ENCODE data around the gene EXOC3L4.

Gene EXOC3L4

DNA sequence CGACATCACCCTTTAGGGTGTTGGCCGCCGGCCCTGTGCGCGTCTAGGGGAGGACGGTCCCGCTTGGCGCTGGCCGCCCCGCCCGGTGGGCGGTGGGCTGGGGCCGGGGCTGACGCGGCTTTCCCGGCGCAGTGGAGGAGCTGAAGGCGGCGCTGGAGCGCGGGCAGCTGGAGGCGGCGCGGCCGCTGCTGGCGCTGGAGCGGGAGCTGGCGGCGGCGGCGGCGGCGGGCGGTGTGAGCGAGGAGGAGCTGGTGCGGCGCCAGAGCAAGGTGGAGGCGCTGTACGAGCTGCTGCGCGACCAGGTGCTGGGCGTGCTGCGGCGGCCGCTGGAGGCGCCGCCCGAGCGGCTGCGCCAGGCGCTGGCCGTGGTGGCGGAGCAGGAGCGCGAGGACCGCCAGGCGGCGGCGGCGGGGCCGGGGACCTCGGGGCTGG, 32.4 kb downstream of the EXOC3L4 start:
- Histone ChIP-seq H3K4me3 (ENCODE audit: low read depth, low read length) (no peak overlapping the region), H3K36me3 (ENCODE audit: control insufficient read depth in 2 of 2, insufficient read depth in 1 of 2, low read length in 2 of 2) (peaks cover 0 to 4% of the 10 kb centered on the region in 2 experiments; a peak in 1 of 3 replicates), H3K27ac (ENCODE audit: extremely low read depth, low read depth, low read length) (no peak overlapping the region), H3K9me3 (ENCODE audit: control insufficient read depth, insufficient read depth, low read depth, low read length) (no peaks in the 10 kb centered on the region), H3K4me1 (ENCODE audit: control insufficient read depth, insufficient read depth, low read length) (peaks cover 18% of the 10 kb centered on the region)
- TF ChIP-seq ZNF214 (tag by site-specific recombination; IDR thresholded peaks at IDR 0.05; ENCODE audit: borderline replicate concordance): no peak
- TF ChIP-seq WT1 (tag by site-specific recombination; IDR thresholded peaks at IDR 0.05): no peak
- TF ChIP-seq ZNF837 (tag by site-specific recombination; IDR thresholded peaks at IDR 0.05): no peak
- no peak for TF ChIP-seq ZSCAN16 (tag by site-specific recombination; IDR thresholded peaks at IDR 0.05)
- no peak for TF ChIP-seq GLIS1 (tag by site-specific recombination; IDR thresholded peaks at IDR 0.05)
- no peak for TF ChIP-seq SCRT1 (tag by site-specific recombination; IDR thresholded peaks at IDR 0.05; ENCODE audit: borderline replicate concordance)
- no peak for TF ChIP-seq ZNF529 (tag by site-specific recombination; IDR thresholded peaks at IDR 0.05; ENCODE audit: insufficient replicate concordance)
- POLR2A ChIA-PET: no interaction called here
- CTCF ChIA-PET: interaction anchor here (0.5 kb wide), 1 partner anchor 50 kb away, joined by 6 read pairs; no protein-coding TSS in a partner anchor

- TF ChIP-seq, protein P1, sequence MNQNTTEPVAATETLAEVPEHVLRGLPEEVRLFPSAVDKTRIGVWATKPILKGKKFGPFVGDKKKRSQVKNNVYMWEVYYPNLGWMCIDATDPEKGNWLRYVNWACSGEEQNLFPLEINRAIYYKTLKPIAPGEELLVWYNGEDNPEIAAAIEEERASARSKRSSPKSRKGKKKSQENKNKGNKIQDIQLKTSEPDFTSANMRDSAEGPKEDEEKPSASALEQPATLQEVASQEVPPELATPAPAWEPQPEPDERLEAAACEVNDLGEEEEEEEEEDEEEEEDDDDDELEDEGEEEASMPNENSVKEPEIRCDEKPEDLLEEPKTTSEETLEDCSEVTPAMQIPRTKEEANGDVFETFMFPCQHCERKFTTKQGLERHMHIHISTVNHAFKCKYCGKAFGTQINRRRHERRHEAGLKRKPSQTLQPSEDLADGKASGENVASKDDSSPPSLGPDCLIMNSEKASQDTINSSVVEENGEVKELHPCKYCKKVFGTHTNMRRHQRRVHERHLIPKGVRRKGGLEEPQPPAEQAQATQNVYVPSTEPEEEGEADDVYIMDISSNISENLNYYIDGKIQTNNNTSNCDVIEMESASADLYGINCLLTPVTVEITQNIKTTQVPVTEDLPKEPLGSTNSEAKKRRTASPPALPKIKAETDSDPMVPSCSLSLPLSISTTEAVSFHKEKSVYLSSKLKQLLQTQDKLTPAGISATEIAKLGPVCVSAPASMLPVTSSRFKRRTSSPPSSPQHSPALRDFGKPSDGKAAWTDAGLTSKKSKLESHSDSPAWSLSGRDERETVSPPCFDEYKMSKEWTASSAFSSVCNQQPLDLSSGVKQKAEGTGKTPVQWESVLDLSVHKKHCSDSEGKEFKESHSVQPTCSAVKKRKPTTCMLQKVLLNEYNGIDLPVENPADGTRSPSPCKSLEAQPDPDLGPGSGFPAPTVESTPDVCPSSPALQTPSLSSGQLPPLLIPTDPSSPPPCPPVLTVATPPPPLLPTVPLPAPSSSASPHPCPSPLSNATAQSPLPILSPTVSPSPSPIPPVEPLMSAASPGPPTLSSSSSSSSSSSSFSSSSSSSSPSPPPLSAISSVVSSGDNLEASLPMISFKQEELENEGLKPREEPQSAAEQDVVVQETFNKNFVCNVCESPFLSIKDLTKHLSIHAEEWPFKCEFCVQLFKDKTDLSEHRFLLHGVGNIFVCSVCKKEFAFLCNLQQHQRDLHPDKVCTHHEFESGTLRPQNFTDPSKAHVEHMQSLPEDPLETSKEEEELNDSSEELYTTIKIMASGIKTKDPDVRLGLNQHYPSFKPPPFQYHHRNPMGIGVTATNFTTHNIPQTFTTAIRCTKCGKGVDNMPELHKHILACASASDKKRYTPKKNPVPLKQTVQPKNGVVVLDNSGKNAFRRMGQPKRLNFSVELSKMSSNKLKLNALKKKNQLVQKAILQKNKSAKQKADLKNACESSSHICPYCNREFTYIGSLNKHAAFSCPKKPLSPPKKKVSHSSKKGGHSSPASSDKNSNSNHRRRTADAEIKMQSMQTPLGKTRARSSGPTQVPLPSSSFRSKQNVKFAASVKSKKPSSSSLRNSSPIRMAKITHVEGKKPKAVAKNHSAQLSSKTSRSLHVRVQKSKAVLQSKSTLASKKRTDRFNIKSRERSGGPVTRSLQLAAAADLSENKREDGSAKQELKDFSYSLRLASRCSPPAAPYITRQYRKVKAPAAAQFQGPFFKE (tag by site-specific recombination; IDR thresholded peaks at IDR 0.05; ENCODE audit: borderline replicate concordance): no peak
- TF ChIP-seq OSR2 (tag by site-specific recombination; IDR thresholded peaks at IDR 0.05) (no peak), ZNF416 (tag by site-specific recombination; IDR thresholded peaks at IDR 0.05) (no peak), ZNF548 (tag by site-specific recombination; IDR thresholded peaks at IDR 0.05) (no peak), BCL11B (tag by site-specific recombination; IDR thresholded peaks at IDR 0.05; ENCODE audit: low read depth) (no peak), ZBTB21 (tag by site-specific recombination; IDR thresholded peaks at IDR 0.05) (no peak), HOXC10 (CRISPR knock-in tag; IDR thresholded peaks at IDR 0.05) (no peak), ZNF514 (tag by site-specific recombination; IDR thresholded peaks at IDR 0.05) (no peak), SCRT1 (tag by site-specific recombination; IDR thresholded peaks at IDR 0.05; ENCODE audit: borderline replicate concordance) (no peak), ZNF660 (tag by site-specific recombination; IDR thresholded peaks at IDR 0.05) (no peak), ZNF544 (tag by site-specific recombination; IDR thresholded peaks at IDR 0.05) (no peak), KLF10 (tag by site-specific recombination; IDR thresholded peaks at IDR 0.05) (no peak)
- TF ChIP-seq, protein P2, sequence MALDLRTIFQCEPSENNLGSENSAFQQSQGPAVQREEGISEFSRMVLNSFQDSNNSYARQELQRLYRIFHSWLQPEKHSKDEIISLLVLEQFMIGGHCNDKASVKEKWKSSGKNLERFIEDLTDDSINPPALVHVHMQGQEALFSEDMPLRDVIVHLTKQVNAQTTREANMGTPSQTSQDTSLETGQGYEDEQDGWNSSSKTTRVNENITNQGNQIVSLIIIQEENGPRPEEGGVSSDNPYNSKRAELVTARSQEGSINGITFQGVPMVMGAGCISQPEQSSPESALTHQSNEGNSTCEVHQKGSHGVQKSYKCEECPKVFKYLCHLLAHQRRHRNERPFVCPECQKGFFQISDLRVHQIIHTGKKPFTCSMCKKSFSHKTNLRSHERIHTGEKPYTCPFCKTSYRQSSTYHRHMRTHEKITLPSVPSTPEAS (tag by site-specific recombination; IDR thresholded peaks at IDR 0.05): no peak
- TF ChIP-seq, protein P3, sequence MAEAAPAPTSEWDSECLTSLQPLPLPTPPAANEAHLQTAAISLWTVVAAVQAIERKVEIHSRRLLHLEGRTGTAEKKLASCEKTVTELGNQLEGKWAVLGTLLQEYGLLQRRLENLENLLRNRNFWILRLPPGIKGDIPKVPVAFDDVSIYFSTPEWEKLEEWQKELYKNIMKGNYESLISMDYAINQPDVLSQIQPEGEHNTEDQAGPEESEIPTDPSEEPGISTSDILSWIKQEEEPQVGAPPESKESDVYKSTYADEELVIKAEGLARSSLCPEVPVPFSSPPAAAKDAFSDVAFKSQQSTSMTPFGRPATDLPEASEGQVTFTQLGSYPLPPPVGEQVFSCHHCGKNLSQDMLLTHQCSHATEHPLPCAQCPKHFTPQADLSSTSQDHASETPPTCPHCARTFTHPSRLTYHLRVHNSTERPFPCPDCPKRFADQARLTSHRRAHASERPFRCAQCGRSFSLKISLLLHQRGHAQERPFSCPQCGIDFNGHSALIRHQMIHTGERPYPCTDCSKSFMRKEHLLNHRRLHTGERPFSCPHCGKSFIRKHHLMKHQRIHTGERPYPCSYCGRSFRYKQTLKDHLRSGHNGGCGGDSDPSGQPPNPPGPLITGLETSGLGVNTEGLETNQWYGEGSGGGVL (tag by site-specific recombination; IDR thresholded peaks at IDR 0.05): no peak
- TF ChIP-seq, protein P4, sequence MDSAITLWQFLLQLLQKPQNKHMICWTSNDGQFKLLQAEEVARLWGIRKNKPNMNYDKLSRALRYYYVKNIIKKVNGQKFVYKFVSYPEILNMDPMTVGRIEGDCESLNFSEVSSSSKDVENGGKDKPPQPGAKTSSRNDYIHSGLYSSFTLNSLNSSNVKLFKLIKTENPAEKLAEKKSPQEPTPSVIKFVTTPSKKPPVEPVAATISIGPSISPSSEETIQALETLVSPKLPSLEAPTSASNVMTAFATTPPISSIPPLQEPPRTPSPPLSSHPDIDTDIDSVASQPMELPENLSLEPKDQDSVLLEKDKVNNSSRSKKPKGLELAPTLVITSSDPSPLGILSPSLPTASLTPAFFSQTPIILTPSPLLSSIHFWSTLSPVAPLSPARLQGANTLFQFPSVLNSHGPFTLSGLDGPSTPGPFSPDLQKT (IDR thresholded peaks at IDR 0.05; ENCODE audit: borderline replicate concordance, low read depth, low read length): no peak
- CTCF ChIA-PET: interaction anchor here (0.5 kb wide), 1 partner anchor 51 kb away, joined by 6 read pairs; no protein-coding TSS in a partner anchor
- H3K36me3 ChIP-seq (ENCODE audit: control insufficient read depth in 2 of 2, insufficient read depth in 1 of 2, low read length in 2 of 2): peaks cover 0 to 4% of the 10 kb centered on the region in 2 experiments; a peak in 1 of 3 replicates
- H3K4me1 ChIP-seq (ENCODE audit: control insufficient read depth, insufficient read depth, low read length): peaks cover 14% of the 10 kb centered on the region
- H3K4me3 ChIP-seq (ENCODE audit: low read depth, low read length): no peak overlapping the region
- H3K9me3 ChIP-seq (ENCODE audit: control insufficient read depth, insufficient read depth, low read depth, low read length): no peaks in the 10 kb centered on the region
- POLR2A ChIA-PET: no interaction called here
- H3K27ac ChIP-seq (ENCODE audit: extremely low read depth, low read depth, low read length): no peak overlapping the region
These were observed 32.8 kb downstream of the EXOC3L4 start for GRCh38 chr14:103127356-103127755.
